SK-N-SH treated with all-trans-retinoic acid at 6 μM for 48 hours (cell line): Measurements from ENCODE around the gene TIAM1.

Experiments
- ATAC-seq: fragments of 200-7000 bp; cut with Tn5 transposase; 3 replicates; pipeline ENCODE4 v1.9.1; 2020; ENCODE audit warnings: mild to moderate bottlenecking, moderate library complexity
- ARNTL ChIP-seq: fragments of 450-650 bp; formaldehyde crosslinking; IDR thresholded peaks from 2 replicates; pipeline ENCODE4 v1.5.0; 2020; ENCODE audit warnings: low read depth, mild to moderate bottlenecking, moderate library complexity, borderline replicate concordance
- BACH2 ChIP-seq: fragments of 250-450 bp; sonication (Bioruptor Pico); IDR thresholded peaks from 2 replicates; pipeline ENCODE4 v1.9.0; 2021; ENCODE audit warnings: mild to moderate bottlenecking, borderline replicate concordance
- CREB5 ChIP-seq: fragments of 250-450 bp; sonication (Bioruptor Pico); IDR thresholded peaks from 2 replicates; pipeline ENCODE4 v1.5.1; 2020; ENCODE audit warnings: low read depth, mild to moderate bottlenecking, moderate library complexity
- ESRRG ChIP-seq: fragments of 250-450 bp; sonication (Bioruptor Pico); IDR thresholded peaks from 2 replicates; pipeline ENCODE4 v1.6.1; 2021; ENCODE audit warnings: mild to moderate bottlenecking
- GLIS3 ChIP-seq: fragments of 250-450 bp; sonication (Bioruptor Pico); IDR thresholded peaks from 2 replicates; pipeline ENCODE4 v1.5.0; 2020; ENCODE audit warnings: mild to moderate bottlenecking, moderate library complexity
- ISL1 ChIP-seq: fragments of 250-450 bp; sonication (Bioruptor Pico); IDR thresholded peaks from 2 replicates; pipeline ENCODE4 v2.1.2; 2022; ENCODE audit warnings: mild to moderate bottlenecking, moderate library complexity
- OSR1 ChIP-seq: fragments of 250-450 bp; sonication (Bioruptor Pico); IDR thresholded peaks from 2 replicates; pipeline ENCODE4 v1.8.0; 2022; ENCODE audit warnings: moderate library complexity, mild to moderate bottlenecking, inconsistent platforms
- RARB ChIP-seq: fragments of 250-450 bp; sonication (Bioruptor Pico); IDR thresholded peaks from 2 replicates; pipeline ENCODE4 v1.8.0; 2021; ENCODE audit warnings: mild to moderate bottlenecking, moderate library complexity
- TCF4 ChIP-seq: fragments of 250-450 bp; sonication (Bioruptor Pico); IDR thresholded peaks from 2 replicates; pipeline ENCODE4 v1.8.0; 2021; ENCODE audit warnings: mild to moderate bottlenecking, moderate library complexity, borderline replicate concordance
- TSHZ2 ChIP-seq: fragments of 250-450 bp; sonication (Bioruptor Pico); IDR thresholded peaks from 2 replicates; pipeline ENCODE4 v1.5.0; 2020; ENCODE audit warnings: mild to moderate bottlenecking, moderate library complexity
- ZC3H10 ChIP-seq: fragments of 250-450 bp; sonication (Bioruptor Pico); IDR thresholded peaks from 2 replicates; pipeline ENCODE4 v1.5.1; 2021; ENCODE audit warnings: mild to moderate bottlenecking, moderate library complexity
- ZFP3 ChIP-seq: fragments of 250-450 bp; sonication (Bioruptor Pico); IDR thresholded peaks from 2 replicates; pipeline ENCODE4 v1.5.0; 2020; ENCODE audit warnings: mild to moderate bottlenecking, moderate library complexity
- ZFP30 ChIP-seq: fragments of 450-650 bp; formaldehyde crosslinking; IDR thresholded peaks from 2 replicates; pipeline ENCODE4 v1.5.0; 2022; ENCODE audit warnings: mild to moderate bottlenecking, moderate library complexity
- ZNF565 ChIP-seq: fragments of 450-650 bp; formaldehyde crosslinking; conservative IDR thresholded peaks from 2 replicates; pipeline ENCODE4 v1.5.0; 2020; ENCODE audit warnings: low read depth, mild to moderate bottlenecking, moderate library complexity
- ZNF70 ChIP-seq: fragments of 450-650 bp; formaldehyde crosslinking; IDR thresholded peaks from 2 replicates; pipeline ENCODE4 v1.5.0; 2020; ENCODE audit warnings: mild to moderate bottlenecking, moderate library complexity
- ZNF8 ChIP-seq: fragments of 450-650 bp; formaldehyde crosslinking; IDR thresholded peaks from 2 replicates; pipeline ENCODE4 v1.5.0; 2020; ENCODE audit warnings: mild to moderate bottlenecking, moderate library complexity
- TF ChIP-seq, protein P1 (sequence below): fragments of 250-450 bp; sonication (Bioruptor Pico); IDR thresholded peaks from 2 replicates; pipeline ENCODE4 v1.8.0; 2020; ENCODE audit warnings: mild to moderate bottlenecking, moderate library complexity, borderline replicate concordance
- TF ChIP-seq, protein P2 (sequence below): fragments of 250-450 bp; sonication (Bioruptor Pico); IDR thresholded peaks from 2 replicates; pipeline ENCODE4 v1.8.0; 2021; ENCODE audit warnings: low read depth, mild to moderate bottlenecking, moderate library complexity, borderline replicate concordance

Gene TIAM1

GRCh38 chr21:31286621-31287020, 57.4 kb downstream of the TIAM1 start:
- TF ChIP-seq ARNTL (no peak), TSHZ2 (CRISPR knock-in tag) (no peak), GLIS3 (no peak), TCF4 (CRISPR knock-in tag) (no peak), ZNF565 (CRISPR knock-in tag) (no peak)
- TF ChIP-seq, protein P1, sequence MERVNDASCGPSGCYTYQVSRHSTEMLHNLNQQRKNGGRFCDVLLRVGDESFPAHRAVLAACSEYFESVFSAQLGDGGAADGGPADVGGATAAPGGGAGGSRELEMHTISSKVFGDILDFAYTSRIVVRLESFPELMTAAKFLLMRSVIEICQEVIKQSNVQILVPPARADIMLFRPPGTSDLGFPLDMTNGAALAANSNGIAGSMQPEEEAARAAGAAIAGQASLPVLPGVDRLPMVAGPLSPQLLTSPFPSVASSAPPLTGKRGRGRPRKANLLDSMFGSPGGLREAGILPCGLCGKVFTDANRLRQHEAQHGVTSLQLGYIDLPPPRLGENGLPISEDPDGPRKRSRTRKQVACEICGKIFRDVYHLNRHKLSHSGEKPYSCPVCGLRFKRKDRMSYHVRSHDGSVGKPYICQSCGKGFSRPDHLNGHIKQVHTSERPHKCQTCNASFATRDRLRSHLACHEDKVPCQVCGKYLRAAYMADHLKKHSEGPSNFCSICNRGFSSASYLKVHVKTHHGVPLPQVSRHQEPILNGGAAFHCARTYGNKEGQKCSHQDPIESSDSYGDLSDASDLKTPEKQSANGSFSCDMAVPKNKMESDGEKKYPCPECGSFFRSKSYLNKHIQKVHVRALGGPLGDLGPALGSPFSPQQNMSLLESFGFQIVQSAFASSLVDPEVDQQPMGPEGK (CRISPR knock-in tag), result no peak
- no peak for ATAC-seq

- ATAC-seq, result no peak
- no peak for TF ChIP-seq ZNF70 (CRISPR knock-in tag)
- no peak for TF ChIP-seq ISL1 (CRISPR knock-in tag)
- TF ChIP-seq, protein P2, sequence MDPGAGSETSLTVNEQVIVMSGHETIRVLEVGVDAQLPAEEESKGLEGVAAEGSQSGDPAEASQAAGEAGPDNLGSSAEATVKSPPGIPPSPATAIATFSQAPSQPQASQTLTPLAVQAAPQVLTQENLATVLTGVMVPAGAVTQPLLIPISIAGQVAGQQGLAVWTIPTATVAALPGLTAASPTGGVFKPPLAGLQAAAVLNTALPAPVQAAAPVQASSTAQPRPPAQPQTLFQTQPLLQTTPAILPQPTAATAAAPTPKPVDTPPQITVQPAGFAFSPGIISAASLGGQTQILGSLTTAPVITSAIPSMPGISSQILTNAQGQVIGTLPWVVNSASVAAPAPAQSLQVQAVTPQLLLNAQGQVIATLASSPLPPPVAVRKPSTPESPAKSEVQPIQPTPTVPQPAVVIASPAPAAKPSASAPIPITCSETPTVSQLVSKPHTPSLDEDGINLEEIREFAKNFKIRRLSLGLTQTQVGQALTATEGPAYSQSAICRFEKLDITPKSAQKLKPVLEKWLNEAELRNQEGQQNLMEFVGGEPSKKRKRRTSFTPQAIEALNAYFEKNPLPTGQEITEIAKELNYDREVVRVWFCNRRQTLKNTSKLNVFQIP, result no peak
- TF ChIP-seq RARB (CRISPR knock-in tag), result no peak
- no peak for TF ChIP-seq OSR1 (CRISPR knock-in tag)
- TF ChIP-seq, protein P1 (CRISPR knock-in tag), result no peak
- no peak for TF ChIP-seq BACH2
- no peak for TF ChIP-seq ESRRG (CRISPR knock-in tag)
- TF ChIP-seq ZNF8 (CRISPR knock-in tag), result no peak
- TF ChIP-seq TSHZ2 (CRISPR knock-in tag), result no peak
- no peak for TF ChIP-seq ARNTL
- TF ChIP-seq ZFP30, result no peak
- no peak for TF ChIP-seq CREB5 (CRISPR knock-in tag)
- TF ChIP-seq ZC3H10 (CRISPR knock-in tag), result no peak
- no peak for TF ChIP-seq TCF4 (CRISPR knock-in tag)
- TF ChIP-seq GLIS3, result no peak
- TF ChIP-seq ZFP3 (CRISPR knock-in tag), result no peak
Observed at GRCh38 chr21:31284797-31285397, 59.2 kb downstream of the TIAM1 start.
